PC-9 (cell line): ENCODE results near the gene LMBRD2.

Source experiments
- CTCF ChIP-seq: fragments of 200-600 bp; sonication (generic); conservative IDR thresholded peaks from 2 replicates; pipeline ENCODE4 v1.6.1; 2017; ENCODE audit warnings: mixed run types, antibody characterized with exemption, mild to moderate bottlenecking, moderate library complexity
- EZH2 ChIP-seq: fragments of 200-600 bp; sonication (generic); IDR thresholded peaks from 2 replicates; pipeline ENCODE4 v1.8.0; 2017; ENCODE audit warnings: antibody characterized with exemption, low read depth

- no peak for TF ChIP-seq CTCF
- no peak for TF ChIP-seq EZH2
Measured at GRCh38 chr5:36160617-36161016, 8.9 kb upstream of the LMBRD2 start.
